Hepatocyte (in vitro differentiated cells): Measurements from ENCODE around the gene DCXR. TPM values are rescaled to one million over a fixed set of nuclear protein-coding genes. Genes with fewer than 3 reads are reported as not detected.

Experiments used
- DNase-seq: peaks from one replicate; pipeline ENCODE4 v3.0.0-alpha.2; 2016; ENCODE audit warnings: low spot score
- H2AFZ ChIP-seq: fragments of 200-600 bp; sonication (generic); 2 replicates; pipeline ENCODE4 v1.6.0; 2016; ENCODE audit warnings: antibody characterized with exemption, mild to moderate bottlenecking
- H3K27ac ChIP-seq: fragments of 200-600 bp; sonication (generic); 2 replicates; pipeline ENCODE4 v1.5.1; 2016; ENCODE audit warnings: mild to moderate bottlenecking
- H3K27me3 ChIP-seq: fragments of 200-600 bp; sonication (generic); 2 replicates; pipeline ENCODE4 v1.6.1; 2016
- H3K36me3 ChIP-seq: fragments of 200-600 bp; sonication (generic); replicated peaks from 2 replicates; pipeline ENCODE4 v1.5.1; 2016; ENCODE audit warnings: low read depth; ENCODE audit not compliant: insufficient read depth
- H3K4me1 ChIP-seq: fragments of 200-600 bp; sonication (generic); 2 replicates; pipeline ENCODE4 v1.5.1; 2016; ENCODE audit warnings: mild to moderate bottlenecking, moderate library complexity; ENCODE audit not compliant: insufficient read depth
- H3K4me2 ChIP-seq: fragments of 200-600 bp; sonication (generic); 2 replicates; pipeline ENCODE4 v1.6.0; 2016
- H3K4me3 ChIP-seq: fragments of 200-600 bp; sonication (generic); 2 replicates; pipeline ENCODE4 v1.5.1; 2016; ENCODE audit warnings: mild to moderate bottlenecking
- H3K79me2 ChIP-seq: fragments of 200-600 bp; sonication (generic); 2 replicates; pipeline ENCODE4 v1.6.0; 2017; ENCODE audit warnings: mild to moderate bottlenecking
- H3K9me2 ChIP-seq: fragments of 200-600 bp; sonication (generic); replicated peaks from 2 replicates; pipeline ENCODE4 v1.6.0; 2017; ENCODE audit warnings: mild to moderate bottlenecking; ENCODE audit not compliant: insufficient read depth
- H3K9me3 ChIP-seq: fragments of 200-600 bp; sonication (generic); 2 replicates; pipeline ENCODE4 v1.5.1; 2016; ENCODE audit warnings: low read depth, mild to moderate bottlenecking
- H4K20me1 ChIP-seq: fragments of 200-600 bp; sonication (generic); 2 replicates; pipeline ENCODE4 v1.6.0; 2016; ENCODE audit warnings: mild to moderate bottlenecking; ENCODE audit not compliant: insufficient read depth, poor library complexity, severe bottlenecking
- EZH2 ChIP-seq: fragments of 200-600 bp; sonication (generic); IDR thresholded peaks from 2 replicates; pipeline ENCODE4 v1.6.1; 2016; ENCODE audit warnings: antibody characterized with exemption, mild to moderate bottlenecking, borderline replicate concordance
- EZH2phosphoT487 ChIP-seq: fragments of 200-600 bp; sonication (generic); IDR thresholded peaks from one replicate; pipeline ENCODE4 v1.6.1; 2018; ENCODE audit warnings: antibody characterized with exemption, mild to moderate bottlenecking, low read depth, moderate library complexity; ENCODE audit not compliant: unreplicated experiment, severe bottlenecking
- WGBS: methylation state at CpG from one replicate; pipeline ENCODE4 v1.1.6; 2016; ENCODE audit warnings: low lambda C conversion rate; ENCODE audit errors: missing lambda C conversion rate; 5-methylcytosine and 5-hydroxymethylcytosine counted together
- polyA plus RNA-seq: library from polyadenylated mRNA; unstranded; fragments of >200 nt; fragmentation: Nextera tagmentation; extraction: Ambion mirVana; gene quantifications from 2 replicates; pipeline ENCODE4 v1.2.1, GENCODE V29; 2016
- total RNA-seq: library from RNA; depleted of rRNA; stranded (reverse); fragments of >200 nt; gene quantifications from 2 replicates; pipeline ENCODE4 v1.2.3, GENCODE V29; 2014
- TF ChIP-seq, protein P1 (sequence below): fragments of 200-600 bp; sonication (generic); IDR thresholded peaks from 2 replicates; pipeline ENCODE4 v1.5.1; 2016; ENCODE audit warnings: antibody characterized with exemption, mild to moderate bottlenecking; ENCODE audit not compliant: poor library complexity

DCXR gene
- total and polyA plus RNA-seq, 2 experiments from 2014 or later: 118 to 207 TPM

DNA sequence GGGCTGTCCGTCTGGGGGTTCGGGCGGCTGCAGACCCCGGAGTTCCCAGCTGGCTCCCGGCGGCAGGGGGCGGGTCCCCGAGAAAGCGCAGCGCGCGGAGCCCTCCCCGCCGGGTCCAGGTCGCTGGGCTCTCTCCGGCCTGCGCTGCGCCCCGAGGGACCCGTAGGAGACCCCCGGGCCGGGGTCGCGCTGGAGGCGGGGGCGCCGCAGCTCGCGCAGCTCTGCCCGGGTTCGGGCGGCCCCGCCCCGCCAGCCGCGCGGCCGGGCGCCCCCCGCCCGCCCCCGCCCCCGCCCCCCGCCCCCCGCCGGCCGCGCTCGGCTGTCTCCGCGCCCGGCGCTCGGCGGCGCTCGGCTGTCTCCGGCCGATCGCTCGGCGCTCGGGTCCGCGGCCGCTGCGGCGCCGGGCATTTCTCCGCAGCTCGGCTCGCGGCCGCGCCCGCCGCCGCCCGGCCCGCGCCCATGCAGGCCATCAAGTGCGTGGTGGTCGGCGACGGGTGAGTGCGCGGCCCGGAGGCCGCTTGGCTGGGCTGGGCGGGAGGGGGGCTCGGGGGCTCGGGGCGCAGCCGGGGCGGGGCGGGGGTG, 6.1 kb downstream of the DCXR start, which contains the start of gene RAC3:
TSS of gene RAC3 (plus strand) at position 376 of the 582 bp plus-strand sequence. CDS start at position 460, 84 bp downstream.
- Histone ChIP-seq H3K4me2 (peak within 1 kb of the TSS; percentile 100), H4K20me1 (no peaks in the 10 kb centered on the region), H3K27me3 (no peaks in the 10 kb centered on the region), H3K36me3 (no peaks in the 10 kb centered on the region), H3K27ac (peak within 1 kb of the TSS; percentile 33), H3K4me3 (peak within 1 kb of the TSS; percentile 45), H3K4me1 (peaks cover 16% of the 10 kb centered on the region), H3K9me3 (no peaks in the 10 kb centered on the region), H3K9me2 (no peaks in the 10 kb centered on the region), H2AFZ (peak within 1 kb of the TSS; percentile 39), H3K79me2 (peaks cover 9% of the 10 kb centered on the region)
- TF ChIP-seq EZH2phosphoT487 (no peak), EZH2 (no peak)
- TF ChIP-seq, protein P1, sequence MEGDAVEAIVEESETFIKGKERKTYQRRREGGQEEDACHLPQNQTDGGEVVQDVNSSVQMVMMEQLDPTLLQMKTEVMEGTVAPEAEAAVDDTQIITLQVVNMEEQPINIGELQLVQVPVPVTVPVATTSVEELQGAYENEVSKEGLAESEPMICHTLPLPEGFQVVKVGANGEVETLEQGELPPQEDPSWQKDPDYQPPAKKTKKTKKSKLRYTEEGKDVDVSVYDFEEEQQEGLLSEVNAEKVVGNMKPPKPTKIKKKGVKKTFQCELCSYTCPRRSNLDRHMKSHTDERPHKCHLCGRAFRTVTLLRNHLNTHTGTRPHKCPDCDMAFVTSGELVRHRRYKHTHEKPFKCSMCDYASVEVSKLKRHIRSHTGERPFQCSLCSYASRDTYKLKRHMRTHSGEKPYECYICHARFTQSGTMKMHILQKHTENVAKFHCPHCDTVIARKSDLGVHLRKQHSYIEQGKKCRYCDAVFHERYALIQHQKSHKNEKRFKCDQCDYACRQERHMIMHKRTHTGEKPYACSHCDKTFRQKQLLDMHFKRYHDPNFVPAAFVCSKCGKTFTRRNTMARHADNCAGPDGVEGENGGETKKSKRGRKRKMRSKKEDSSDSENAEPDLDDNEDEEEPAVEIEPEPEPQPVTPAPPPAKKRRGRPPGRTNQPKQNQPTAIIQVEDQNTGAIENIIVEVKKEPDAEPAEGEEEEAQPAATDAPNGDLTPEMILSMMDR: no peak
- 0% methylated on average over 3 of the region's 96 CpGs for WGBS
- peak; percentile 79 for DNase-seq

DNA sequence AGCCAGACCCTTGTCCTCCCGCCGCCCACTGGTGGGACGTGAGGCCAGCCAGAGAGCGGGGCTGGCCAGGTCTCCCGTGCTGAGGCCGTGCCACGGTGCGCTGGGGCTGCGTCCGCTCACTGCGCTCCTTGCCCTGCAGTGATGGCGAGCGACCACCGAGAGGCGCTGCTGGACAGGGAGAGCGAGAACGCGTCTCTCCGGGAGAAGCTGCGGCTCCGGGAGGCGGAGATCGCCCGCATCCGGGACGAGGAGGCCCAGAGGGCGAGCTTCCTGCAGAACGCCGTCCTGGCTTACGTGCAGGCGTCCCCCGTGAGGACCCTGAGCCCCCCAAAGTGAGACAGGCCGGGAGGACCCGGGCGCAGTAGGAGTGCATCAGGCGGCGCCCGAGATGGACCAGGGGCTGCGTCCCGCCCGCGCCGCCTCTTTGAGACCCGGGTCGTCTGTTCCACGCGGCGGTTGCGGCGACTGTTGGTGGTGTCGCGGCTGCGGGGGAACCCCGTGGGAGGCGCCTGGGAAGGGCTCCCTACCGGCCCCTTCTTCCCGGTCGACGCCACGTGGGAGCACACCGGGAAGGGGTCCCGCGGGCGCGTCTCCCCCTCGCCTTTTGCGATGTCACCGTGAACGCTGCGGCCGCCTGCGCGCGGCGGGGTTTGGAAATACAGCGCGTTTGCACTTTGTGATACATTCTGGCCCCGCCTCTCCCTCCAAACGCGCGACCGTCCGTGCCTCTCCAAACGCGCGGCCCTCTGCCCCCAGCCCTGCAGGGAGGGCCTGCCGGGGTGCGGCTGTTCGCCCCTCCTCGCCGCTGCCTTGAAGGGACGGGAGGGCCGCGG, 6.8 kb downstream of the DCXR start:
- H3K4me1 ChIP-seq: peaks cover 10% of the 10 kb centered on the region
- TF ChIP-seq EZH2phosphoT487 (no peak), EZH2 (no peak)
- TF ChIP-seq, protein P1: peak; percentile 91
- H2AFZ ChIP-seq: peak overlapping the region; percentile 39
- H3K4me2 ChIP-seq: peak overlapping the region; percentile 100
- no peaks in the 10 kb centered on the region for H3K9me3 ChIP-seq
- peak; percentile 90 for DNase-seq
- H3K9me2 ChIP-seq: no peaks in the 10 kb centered on the region
- 2% methylated on average over 92 of the region's 94 CpGs for WGBS
- no peaks in the 10 kb centered on the region for H3K27me3 ChIP-seq
- peaks cover 3% of the 10 kb centered on the region for H3K79me2 ChIP-seq
- peak overlapping the region; percentile 33 for H3K27ac ChIP-seq
- no peaks in the 10 kb centered on the region for H4K20me1 ChIP-seq
- H3K4me3 ChIP-seq: peak overlapping the region; percentile 45
- H3K36me3 ChIP-seq: no peaks in the 10 kb centered on the region

DNA sequence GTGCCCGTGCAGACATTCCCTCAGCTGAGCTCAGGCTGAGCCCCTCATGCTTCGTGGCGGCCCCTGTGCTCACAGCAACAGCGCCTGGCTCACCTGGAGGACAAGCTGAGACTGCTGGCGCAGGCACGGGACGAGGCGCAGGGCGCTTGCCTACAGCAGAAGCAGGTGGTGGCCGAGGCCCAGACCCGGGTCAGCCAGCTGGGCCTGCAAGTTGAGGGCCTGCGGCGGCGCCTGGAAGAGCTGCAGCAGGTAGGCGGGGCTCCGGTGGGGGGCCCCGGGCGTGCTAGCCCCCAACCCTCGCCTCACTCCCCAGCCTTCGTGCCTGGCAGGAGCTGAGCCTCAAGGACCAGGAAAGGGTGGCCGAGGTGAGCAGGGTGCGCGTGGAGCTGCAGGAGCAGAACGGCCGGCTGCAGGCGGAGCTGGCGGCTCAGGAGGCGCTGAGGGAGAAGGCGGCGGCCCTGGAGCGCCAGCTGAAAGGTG, 7.5 kb downstream of the DCXR start:
- Histone ChIP-seq H3K9me2 (no peaks in the 10 kb centered on the region), H3K27me3 (no peaks in the 10 kb centered on the region), H3K4me2 (peak overlapping the region; percentile 100), H2AFZ (no peak overlapping the region), H3K9me3 (no peaks in the 10 kb centered on the region), H3K27ac (no peak overlapping the region), H3K79me2 (no peaks in the 10 kb centered on the region), H3K36me3 (no peaks in the 10 kb centered on the region), H3K4me3 (no peak overlapping the region), H4K20me1 (no peaks in the 10 kb centered on the region), H3K4me1 (peaks cover 10% of the 10 kb centered on the region)
- DNase-seq: no peak
- TF ChIP-seq, protein P1: no peak
- TF ChIP-seq EZH2phosphoT487 (no peak), EZH2 (no peak)
- WGBS: 68% methylated on average over 25 of the region's 31 CpGs
